Fibroblast of lung (primary cell): Measurements from ENCODE around the gene SUGP1.

Experiments used
- CTCF ChIP-seq, 2 donors: IDR thresholded peaks in 1 of 2; conservative IDR thresholded peaks in 1 of 2; 1 replicate in 1 of 2; 2 replicates in 1 of 2; pipeline ENCODE4 v1.5.1; 2011 to 2012; ENCODE audit warnings: low read length in 2 of 2, control low read depth in 1 of 2, inconsistent platforms in 1 of 2, low read depth in 1 of 2, mild to moderate bottlenecking in 1 of 2
- EZH2 ChIP-seq: IDR thresholded peaks from 2 replicates; pipeline ENCODE4 v1.5.1; 2012; ENCODE audit warnings: low read length, control low read depth, mild to moderate bottlenecking; ENCODE audit errors: missing control alignments

- TF ChIP-seq CTCF (conservative IDR thresholded peaks at IDR 0.05 in 1 of 2, IDR thresholded peaks at IDR 0.05 in 1 of 2; ENCODE audit: low read depth in 1 of 2, low read length in 2 of 2) (no peak), EZH2 (no peak)
These were observed 17.8 kb upstream of the SUGP1 start for GRCh38 chr19:19338082-19338481.
